Loucy (cell line): ENCODE measurements around the gene B9D1.

Experiments
- H2AFZ ChIP-seq: fragments of 200-600 bp; sonication (generic); 2 replicates; pipeline ENCODE4 v1.6.0; 2016; ENCODE audit warnings: antibody characterized with exemption, mild to moderate bottlenecking, low read length, moderate library complexity
- H3F3A ChIP-seq: fragments of 200-600 bp; 2 replicates; pipeline ENCODE4 v1.6.0; 2016; ENCODE audit warnings: antibody characterized with exemption, low read depth, mild to moderate bottlenecking
- H3K27me3 ChIP-seq: fragments of 200-600 bp; sonication (generic); 2 replicates; pipeline ENCODE4 v1.6.1; 2014; ENCODE audit warnings: low read length, mild to moderate bottlenecking; ENCODE audit not compliant: insufficient read depth, poor library complexity, severe bottlenecking
- H3K36me3 ChIP-seq: fragments of 200-600 bp; sonication (generic); 2 replicates; pipeline ENCODE4 v1.6.1; 2016; ENCODE audit warnings: low read length; ENCODE audit not compliant: insufficient read depth
- H3K4me1 ChIP-seq: fragments of 200-600 bp; sonication (generic); 2 replicates; pipeline ENCODE4 v1.5.1; 2014; ENCODE audit warnings: low read length, mild to moderate bottlenecking; ENCODE audit not compliant: insufficient read depth, poor library complexity, severe bottlenecking
- H3K4me2 ChIP-seq: fragments of 200-600 bp; sonication (generic); 2 replicates; pipeline ENCODE4 v1.6.0; 2014; ENCODE audit warnings: antibody characterized with exemption, low read length, low read depth, mild to moderate bottlenecking; ENCODE audit not compliant: poor library complexity, severe bottlenecking
- H3K4me3 ChIP-seq: fragments of 200-600 bp; sonication (generic); 2 replicates; pipeline ENCODE4 v1.5.1; 2014; ENCODE audit warnings: low read length, mild to moderate bottlenecking, mixed read lengths; ENCODE audit not compliant: poor library complexity, severe bottlenecking
- H3K79me2 ChIP-seq: fragments of 200-600 bp; sonication (generic); 2 replicates; pipeline ENCODE4 v1.6.1; 2014; ENCODE audit warnings: low read length; ENCODE audit not compliant: insufficient read depth
- H3K9ac ChIP-seq: fragments of 200-600 bp; sonication (generic); 2 replicates; pipeline ENCODE4 v1.6.0; 2014; ENCODE audit warnings: mild to moderate bottlenecking, low read depth, low read length, moderate library complexity; ENCODE audit not compliant: poor library complexity, severe bottlenecking
- H3K9me2 ChIP-seq: fragments of 200-600 bp; sonication (generic); replicated peaks from 2 replicates; pipeline ENCODE4 v1.6.1; 2016; ENCODE audit warnings: low read depth, low read length, mixed read lengths
- H3K9me3 ChIP-seq: fragments of 200-600 bp; sonication (generic); 2 replicates; pipeline ENCODE4 v1.6.1; 2014; ENCODE audit warnings: mild to moderate bottlenecking, antibody characterized with exemption, low read length, low read depth; ENCODE audit not compliant: insufficient read depth
- H4K20me1 ChIP-seq: fragments of 200-600 bp; sonication (generic); 2 replicates; pipeline ENCODE4 v1.6.0; 2014; ENCODE audit warnings: antibody characterized with exemption, low read length, mild to moderate bottlenecking; ENCODE audit not compliant: insufficient read depth, poor library complexity, severe bottlenecking
- CTCF ChIP-seq: fragments of 200-600 bp; sonication (generic); conservative IDR thresholded peaks from 2 replicates; pipeline ENCODE4 v1.5.1; 2014; ENCODE audit warnings: mild to moderate bottlenecking, antibody characterized with exemption, low read length
- EZH2phosphoT487 ChIP-seq: fragments of 200-600 bp; IDR thresholded peaks from 2 replicates; pipeline ENCODE4 v1.6.1; 2018; ENCODE audit warnings: antibody characterized with exemption, mild to moderate bottlenecking, moderate library complexity, borderline replicate concordance

B9D1 gene

GRCh38 chr17:19332371-19333131 is 30.0 kb downstream of the B9D1 start:
- no peaks in the 10 kb centered on the region for H3K9me3 ChIP-seq
- H3K9ac ChIP-seq = no peak overlapping the region
- H3K79me2 ChIP-seq = no peaks in the 10 kb centered on the region
- H2AFZ ChIP-seq = no peak overlapping the region
- H3K9me2 ChIP-seq = no peaks in the 10 kb centered on the region
- H3K4me2 ChIP-seq = no peak overlapping the region
- H3K27me3 ChIP-seq = peaks cover 19% of the 10 kb centered on the region
- no peaks in the 10 kb centered on the region for H3K36me3 ChIP-seq
- H3F3A ChIP-seq = no peaks in the 10 kb centered on the region
- no peaks in the 10 kb centered on the region for H4K20me1 ChIP-seq
- no peak overlapping the region for H3K4me3 ChIP-seq
- H3K4me1 ChIP-seq = no peaks in the 10 kb centered on the region
- TF ChIP-seq CTCF (no peak), EZH2phosphoT487 (no peak)

GRCh38 chr17:19331543-19332245 is 30.8 kb downstream of the B9D1 start:
- H3K36me3 ChIP-seq = no peaks in the 10 kb centered on the region
- H3K9ac ChIP-seq = no peak overlapping the region
- H3K4me2 ChIP-seq = no peak overlapping the region
- H3K79me2 ChIP-seq = no peaks in the 10 kb centered on the region
- no peak for TF ChIP-seq CTCF
- TF ChIP-seq EZH2phosphoT487 = no peak
- H2AFZ ChIP-seq = no peak overlapping the region
- no peak overlapping the region for H3K4me3 ChIP-seq
- no peaks in the 10 kb centered on the region for H3F3A ChIP-seq
- H3K9me3 ChIP-seq = no peaks in the 10 kb centered on the region
- H3K9me2 ChIP-seq = no peaks in the 10 kb centered on the region
- no peaks in the 10 kb centered on the region for H3K4me1 ChIP-seq
- peaks cover 19% of the 10 kb centered on the region for H3K27me3 ChIP-seq
- H4K20me1 ChIP-seq = no peaks in the 10 kb centered on the region

- Histone ChIP-seq H3F3A (no peaks in the 10 kb centered on the region), H3K36me3 (no peaks in the 10 kb centered on the region), H3K4me1 (no peaks in the 10 kb centered on the region), H3K9ac (no peak overlapping the region), H3K9me3 (no peaks in the 10 kb centered on the region), H2AFZ (no peak overlapping the region), H3K27me3 (peaks cover 14% of the 10 kb centered on the region), H4K20me1 (no peaks in the 10 kb centered on the region), H3K4me3 (no peak overlapping the region), H3K4me2 (no peak overlapping the region), H3K9me2 (no peaks in the 10 kb centered on the region), H3K79me2 (no peaks in the 10 kb centered on the region)
- no peak for TF ChIP-seq EZH2phosphoT487
- no peak for TF ChIP-seq CTCF
These were observed 31.4 kb downstream of the B9D1 start for GRCh38 chr17:19331134-19331533.
